ENCODE results near the gene AIG1. TPM values are rescaled to one million over a fixed set of nuclear protein-coding genes. Genes with fewer than 3 reads are reported as not detected.

The AIG1 gene
- total RNA-seq, 2 experiments from 2014 or later = 21.2 to 22.8 TPM

GRCh38 chr6:143361536-143362191 lies 301.0 kb downstream of the AIG1 start:
- intact Hi-C loops (cut with DNase I, micrococcal nuclease) = no loop called here
- H3K36me3 Mint-ChIP-seq (ENCODE audit: low read depth) = no peaks in the 10 kb centered on the region
- ChIA-PET POLR2A (no interaction called here), CTCF (no interaction called here)
- DNase-seq = no peak
- no peak overlapping the region for H3K27ac Mint-ChIP-seq
- ATAC-seq = no peak
- H3K4me1 Mint-ChIP-seq = no peaks in the 10 kb centered on the region
- H3K9me3 Mint-ChIP-seq (ENCODE audit: low read depth) = no peaks in the 10 kb centered on the region
- peaks cover 2% of the 10 kb centered on the region for H3K27me3 Mint-ChIP-seq
- H3K4me3 Mint-ChIP-seq = no peak overlapping the region

GRCh38 chr6:143362192-143362558 lies 301.5 kb downstream of the AIG1 start:
- Mint-ChIP-seq H3K36me3 (ENCODE audit: low read depth) (no peaks in the 10 kb centered on the region), H3K4me3 (no peak overlapping the region), H3K4me1 (no peaks in the 10 kb centered on the region), H3K9me3 (ENCODE audit: low read depth) (no peaks in the 10 kb centered on the region), H3K27me3 (peaks cover 2% of the 10 kb centered on the region), H3K27ac (no peak overlapping the region)
- ATAC-seq (peak; percentile 23), DNase-seq (no peak)
- ChIA-PET CTCF (no interaction called here), POLR2A (no interaction called here)
- intact Hi-C loops (cut with DNase I, micrococcal nuclease) = no loop called here

- ATAC-seq = no peak
- intact Hi-C loops (cut with DNase I, micrococcal nuclease) = no loop called here
- H3K4me1 Mint-ChIP-seq = peaks cover 2% of the 10 kb centered on the region
- H3K27ac Mint-ChIP-seq = no peak overlapping the region
- no peak overlapping the region for H3K4me3 Mint-ChIP-seq
- H3K9me3 Mint-ChIP-seq (ENCODE audit: low read depth) = no peaks in the 10 kb centered on the region
- POLR2A ChIA-PET = no interaction called here
- peaks cover 2% of the 10 kb centered on the region for H3K27me3 Mint-ChIP-seq
- no peaks in the 10 kb centered on the region for H3K36me3 Mint-ChIP-seq (ENCODE audit: low read depth)
- DNase-seq = no peak
- CTCF ChIA-PET = no interaction called here
Measured at GRCh38 chr6:143363299-143363698, 302.6 kb downstream of the AIG1 start.

GRCh38 chr6:143368426-143368825 lies 307.7 kb downstream of the AIG1 start:
- Mint-ChIP-seq H3K27me3 (peaks cover 5% of the 10 kb centered on the region), H3K4me3 (no peak overlapping the region), H3K4me1 (peaks cover 6% of the 10 kb centered on the region), H3K36me3 (ENCODE audit: low read depth) (no peaks in the 10 kb centered on the region), H3K9me3 (ENCODE audit: low read depth) (no peaks in the 10 kb centered on the region), H3K27ac (no peak overlapping the region)
- CTCF ChIA-PET = interaction anchor here (0.9 kb wide), 1 partner anchor 130 kb away, joined by 3 read pairs; no protein-coding TSS in a partner anchor
- intact Hi-C loops (cut with DNase I, micrococcal nuclease) = no loop called here
- POLR2A ChIA-PET = interaction anchor here (0.7 kb wide), 1 partner anchor 68 kb away, joined by 6 read pairs; no protein-coding TSS in a partner anchor
- ATAC-seq (peak; percentile 97), DNase-seq (peak; percentile 31)

- H3K9me3 Mint-ChIP-seq (ENCODE audit: low read depth) = no peaks in the 10 kb centered on the region
- DNase-seq (no peak), ATAC-seq (no peak)
- H3K27me3 Mint-ChIP-seq = peaks cover 5% of the 10 kb centered on the region
- H3K4me1 Mint-ChIP-seq = peaks cover 6% of the 10 kb centered on the region
- intact Hi-C loops (cut with DNase I, micrococcal nuclease) = no loop called here
- no peaks in the 10 kb centered on the region for H3K36me3 Mint-ChIP-seq (ENCODE audit: low read depth)
- H3K4me3 Mint-ChIP-seq = no peak overlapping the region
- H3K27ac Mint-ChIP-seq = no peak overlapping the region
- CTCF ChIA-PET = interaction anchor here (0.9 to 1.1 kb wide), 2 partner anchors 10 to 12 kb away, joined by 3 read pairs; no protein-coding TSS in a partner anchor
- POLR2A ChIA-PET = no interaction called here
Measured at GRCh38 chr6:143369971-143370370, 309.3 kb downstream of the AIG1 start.

- intact Hi-C loops (cut with DNase I, micrococcal nuclease) = no loop called here
- Mint-ChIP-seq H3K27ac (no peak overlapping the region), H3K36me3 (ENCODE audit: low read depth) (no peaks in the 10 kb centered on the region), H3K27me3 (peaks cover 5% of the 10 kb centered on the region), H3K4me3 (no peak overlapping the region), H3K4me1 (peaks cover 6% of the 10 kb centered on the region), H3K9me3 (ENCODE audit: low read depth) (no peaks in the 10 kb centered on the region)
- DNase-seq = no peak
- CTCF ChIA-PET = interaction anchor here (0.6 to 1.1 kb wide), 2 partner anchors 9 to 389 kb away, joined by 3 to 4 read pairs; no protein-coding TSS in a partner anchor
- no peak for ATAC-seq
- POLR2A ChIA-PET = no interaction called here
Measured at GRCh38 chr6:143370812-143371370, 310.2 kb downstream of the AIG1 start.

DNA sequence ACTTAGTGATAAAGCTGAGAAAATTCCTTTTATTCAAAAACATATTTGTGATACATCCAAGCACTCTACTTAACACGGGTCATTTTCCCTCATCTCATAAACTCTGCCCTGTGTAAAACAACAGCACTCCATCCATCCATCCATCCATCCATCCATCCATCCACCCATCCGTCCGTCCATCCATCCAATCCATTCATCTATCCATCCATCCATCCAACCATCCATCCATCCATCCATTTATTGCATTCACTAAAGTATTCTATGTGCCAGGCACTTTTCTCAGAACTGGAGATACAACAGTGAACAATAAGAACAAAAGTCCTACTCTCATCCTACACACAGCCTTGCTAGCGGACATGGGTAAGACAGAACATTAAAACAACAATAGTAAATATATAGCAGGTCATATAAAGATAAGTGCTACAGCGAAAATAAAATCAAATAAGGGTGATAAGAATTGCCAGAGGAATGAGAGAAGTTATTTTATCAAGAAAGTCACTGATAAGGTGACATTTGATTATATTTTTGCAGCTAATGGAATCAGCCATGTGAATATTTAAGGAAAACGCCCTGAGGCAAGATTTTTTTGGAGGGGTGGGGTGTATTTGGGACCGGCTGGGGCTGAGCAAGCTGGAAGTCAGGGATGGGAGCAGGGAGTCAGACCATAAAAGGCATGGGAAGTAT lies 311.7 kb downstream of the AIG1 start:
- DNase-seq = no peak
- Mint-ChIP-seq H3K4me1 (peaks cover 6% of the 10 kb centered on the region), H3K9me3 (ENCODE audit: low read depth) (no peaks in the 10 kb centered on the region), H3K4me3 (no peak overlapping the region), H3K27ac (no peak overlapping the region), H3K36me3 (ENCODE audit: low read depth) (no peaks in the 10 kb centered on the region), H3K27me3 (peaks cover 11% of the 10 kb centered on the region)
- no peak for ATAC-seq
- POLR2A ChIA-PET = no interaction called here
- intact Hi-C loops (cut with DNase I, micrococcal nuclease) = no loop called here
- CTCF ChIA-PET = no interaction called here

- Mint-ChIP-seq H3K36me3 (ENCODE audit: low read depth) (no peaks in the 10 kb centered on the region), H3K4me1 (no peaks in the 10 kb centered on the region), H3K4me3 (no peak overlapping the region), H3K27ac (no peak overlapping the region), H3K27me3 (peaks cover 13% of the 10 kb centered on the region), H3K9me3 (ENCODE audit: low read depth) (peaks cover 3% of the 10 kb centered on the region)
- POLR2A ChIA-PET = no interaction called here
- CTCF ChIA-PET = interaction anchor here (0.6 kb wide), 1 partner anchor 142 kb away, joined by 3 read pairs; no protein-coding TSS in a partner anchor
- no peak for DNase-seq
- intact Hi-C loops (cut with DNase I, micrococcal nuclease) = no loop called here
- ATAC-seq = no peak
Measured at GRCh38 chr6:143374014-143374413, 313.3 kb downstream of the AIG1 start.

GRCh38 chr6:143375022-143375585 lies 314.4 kb downstream of the AIG1 start:
- DNase-seq (no peak), ATAC-seq (no peak)
- ChIA-PET CTCF (no interaction called here), POLR2A (no interaction called here)
- no peaks in the 10 kb centered on the region for H3K36me3 Mint-ChIP-seq (ENCODE audit: low read depth)
- H3K4me1 Mint-ChIP-seq = no peaks in the 10 kb centered on the region
- no peak overlapping the region for H3K4me3 Mint-ChIP-seq
- no peak overlapping the region for H3K27ac Mint-ChIP-seq
- intact Hi-C loops (cut with DNase I, micrococcal nuclease) = no loop called here
- peaks cover 3% of the 10 kb centered on the region for H3K9me3 Mint-ChIP-seq (ENCODE audit: low read depth)
- peaks cover 15% of the 10 kb centered on the region for H3K27me3 Mint-ChIP-seq

DNA sequence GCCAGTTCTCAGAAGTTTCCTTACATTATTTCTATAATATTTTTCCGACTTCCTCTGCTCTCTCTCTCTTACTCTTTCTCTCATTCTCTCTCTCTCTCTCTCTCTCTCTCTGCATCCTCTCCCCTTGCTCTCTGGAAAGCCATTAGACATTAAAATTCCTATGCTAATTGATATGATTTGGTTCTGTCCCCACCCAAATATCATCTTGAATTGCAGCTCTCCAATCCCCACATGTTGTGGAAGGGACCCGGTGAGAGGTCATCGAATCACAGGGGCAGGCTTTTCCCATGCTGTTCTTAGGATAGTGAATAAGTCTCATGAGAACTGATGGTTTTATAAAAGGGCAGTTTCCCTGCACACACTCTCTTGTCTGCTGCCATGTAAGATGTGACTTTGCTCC lies 315.7 kb downstream of the AIG1 start:
- peaks cover 3% of the 10 kb centered on the region for H3K9me3 Mint-ChIP-seq (ENCODE audit: low read depth)
- no peaks in the 10 kb centered on the region for H3K4me1 Mint-ChIP-seq
- H3K4me3 Mint-ChIP-seq = no peak overlapping the region
- H3K36me3 Mint-ChIP-seq (ENCODE audit: low read depth) = no peaks in the 10 kb centered on the region
- H3K27me3 Mint-ChIP-seq = peaks cover 15% of the 10 kb centered on the region
- ATAC-seq (no peak), DNase-seq (no peak)
- CTCF ChIA-PET = no interaction called here
- intact Hi-C loops (cut with DNase I, micrococcal nuclease) = no loop called here
- no peak overlapping the region for H3K27ac Mint-ChIP-seq
- POLR2A ChIA-PET = no interaction called here

GRCh38 chr6:143376861-143377260 lies 316.2 kb downstream of the AIG1 start:
- peaks cover 15% of the 10 kb centered on the region for H3K27me3 Mint-ChIP-seq
- no peaks in the 10 kb centered on the region for H3K36me3 Mint-ChIP-seq (ENCODE audit: low read depth)
- H3K4me1 Mint-ChIP-seq = no peaks in the 10 kb centered on the region
- ChIA-PET POLR2A (no interaction called here), CTCF (no interaction called here)
- ATAC-seq = no peak
- peaks cover 3% of the 10 kb centered on the region for H3K9me3 Mint-ChIP-seq (ENCODE audit: low read depth)
- no peak for DNase-seq
- no peak overlapping the region for H3K27ac Mint-ChIP-seq
- intact Hi-C loops (cut with DNase I, micrococcal nuclease) = no loop called here
- no peak overlapping the region for H3K4me3 Mint-ChIP-seq

DNA sequence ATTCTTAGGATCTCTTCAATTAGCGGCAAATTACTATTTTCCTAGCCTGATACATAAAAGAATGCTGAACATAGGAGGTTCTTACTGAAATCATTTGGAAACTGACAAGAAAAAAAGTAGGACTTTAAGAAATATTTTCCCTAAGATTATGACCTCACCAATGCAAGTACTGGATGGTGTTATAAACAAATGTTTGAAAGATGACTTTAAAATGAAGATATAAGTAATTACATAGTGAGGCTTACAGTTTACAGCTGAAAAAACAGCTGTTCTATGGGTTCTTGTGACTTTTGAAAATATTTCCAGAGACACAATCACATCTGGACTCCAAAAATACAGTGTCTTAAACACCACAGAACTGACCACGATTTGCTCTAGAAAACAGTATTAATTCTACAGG lies 324.9 kb downstream of the AIG1 start:
- ChIA-PET CTCF (no interaction called here), POLR2A (no interaction called here)
- H3K9me3 Mint-ChIP-seq (ENCODE audit: low read depth) = no peaks in the 10 kb centered on the region
- no peaks in the 10 kb centered on the region for H3K36me3 Mint-ChIP-seq (ENCODE audit: low read depth)
- no peak overlapping the region for H3K4me3 Mint-ChIP-seq
- no peaks in the 10 kb centered on the region for H3K4me1 Mint-ChIP-seq
- H3K27me3 Mint-ChIP-seq = no peaks in the 10 kb centered on the region
- ATAC-seq (no peak), DNase-seq (no peak)
- H3K27ac Mint-ChIP-seq = no peak overlapping the region
- intact Hi-C loops (cut with DNase I, micrococcal nuclease) = no loop called here

All from activated CD4-positive, alpha-beta T cell treated with anti-CD3 and anti-CD28 coated beads for 36 hours (primary cell).